ENCODE data around the gene PRAC2.
"Not testable (repeated sequence)": the region's sequence is repeated elsewhere in the genome, so short reads cannot be mapped to it uniquely, and the experiment has no call there.

PRAC2 gene

GRCh38 chr17:48722915-48723422 lies at the start of gene PRAC2:
TSS of gene PRAC2 (plus strand) at chr17:48723185. CDS start at chr17:48724411, 1,226 bp downstream.
- DNase-seq (ENCODE audit: low spot score) = no peak

GRCh38 chr17:48676963-48677558 lies 45.9 kb upstream of the PRAC2 start:
- DNase-seq (ENCODE audit: low spot score) = no peak

- DNase-seq (ENCODE audit: low spot score) = peak; percentile 51
These were observed 44.6 kb upstream of the PRAC2 start for GRCh38 chr17:48678141-48678971.

GRCh38 chr17:48679385-48680096 lies 43.4 kb upstream of the PRAC2 start:
- DNase-seq (ENCODE audit: low spot score) = no peak

GRCh38 chr17:48681609-48682008 lies 41.4 kb upstream of the PRAC2 start:
- DNase-seq (ENCODE audit: low spot score) = no peak

GRCh38 chr17:48690655-48691054 lies 32.3 kb upstream of the PRAC2 start:
- no peak for DNase-seq (ENCODE audit: low spot score)

- no peak for DNase-seq (ENCODE audit: low spot score)
These were observed 30.9 kb upstream of the PRAC2 start for GRCh38 chr17:48692049-48692448.

- no peak for DNase-seq (ENCODE audit: low spot score)
These were observed 29.8 kb upstream of the PRAC2 start for GRCh38 chr17:48693178-48693577.

GRCh38 chr17:48701864-48702532 lies 21.0 kb upstream of the PRAC2 start:
- DNase-seq (ENCODE audit: low spot score) = no peak

- no peak for DNase-seq (ENCODE audit: low spot score)
These were observed 18.4 kb upstream of the PRAC2 start for GRCh38 chr17:48704361-48705248.

- no peak for DNase-seq (ENCODE audit: low spot score)
These were observed 11.9 kb upstream of the PRAC2 start for GRCh38 chr17:48711128-48711527.

GRCh38 chr17:48715496-48716399 lies 7.2 kb upstream of the PRAC2 start:
- no peak for DNase-seq (ENCODE audit: low spot score)

GRCh38 chr17:48716549-48716948 lies 6.4 kb upstream of the PRAC2 start:
- DNase-seq (ENCODE audit: low spot score) = not testable (repeated sequence)

GRCh38 chr17:48717367-48718226 lies 5.4 kb upstream of the PRAC2 start:
- DNase-seq (ENCODE audit: low spot score) = no peak

GRCh38 chr17:48718227-48718760 lies 4.7 kb upstream of the PRAC2 start:
- no peak for DNase-seq (ENCODE audit: low spot score)

GRCh38 chr17:48718761-48719641 lies 4.0 kb upstream of the PRAC2 start:
- DNase-seq (ENCODE audit: low spot score) = no peak

GRCh38 chr17:48719642-48720265 lies 3.2 kb upstream of the PRAC2 start:
- no peak for DNase-seq (ENCODE audit: low spot score)

Measured in CD4-positive, alpha-beta T cell treated with Interleukin-6 at 100 ng/mL for 8 hours (primary cell).